NCI-H2081 treated with DMSO at 0.1 percent for 48 hours (cell line): ENCODE data around the gene VCY.
"Not testable (repeated sequence)": the region's sequence is repeated elsewhere in the genome, so short reads cannot be mapped to it uniquely, and the experiment has no call there.

Experiments used
- DNase-seq: peaks from one replicate; lab custom pipeline; 2025; lab: John Stamatoyannopoulos, UW

The VCY gene

GRCh38 chrY:13986373-13986772 is at the start of gene VCY:
Gene VCY (minus strand): TSS chrY:13986473. CDS start chrY:13986440, 33 bp downstream.
- DNase-seq: not testable (repeated sequence)

GRCh38 chrY:14030395-14030794 is 44.1 kb upstream of the VCY start:
- DNase-seq: not testable (repeated sequence)

GRCh38 chrY:14011916-14012315 is 25.6 kb upstream of the VCY start:
- not testable (repeated sequence) for DNase-seq

- DNase-seq: not testable (repeated sequence)
Observed at GRCh38 chrY:13942406-13942805, 43.9 kb downstream of the VCY start.
